Ovary (tissue), 3 donors: ENCODE data around the gene CD52.

Source experiments
- CTCF ChIP-seq, 3 donors: fragments of 450-650 bp in 2 of 3; fragments of 200-600 bp in 1 of 3; IDR thresholded peaks; one replicate each; pipeline versions ENCODE4 v1.5.1 to v1.8.0; 2016 to 2022; ENCODE audit warnings: antibody characterized with exemption in 3 of 3, mild to moderate bottlenecking in 1 of 3
- EP300 ChIP-seq: sonication (generic); formaldehyde crosslinking; IDR thresholded peaks from one replicate; pipeline ENCODE4 v1.6.1; 2017; ENCODE audit warnings: antibody characterized with exemption
- donor health status: DM: no; HTN: no; CAD: no.

GRCh38 chr1:26324550-26324949, 6.8 kb downstream of the CD52 start:
- TF ChIP-seq CTCF (IDR thresholded peaks at IDR 0.05) (no peak), EP300 (no peak)
